Liver (tissue), 9 donors: ENCODE measurements around the gene COQ7. TPM values are rescaled to one million over a fixed set of nuclear protein-coding genes. Genes with fewer than 3 reads are reported as not detected.

Experiments used
- DNase-seq: peaks from one replicate; pipeline ENCODE4 v3.0.0-alpha.2; 2017; ENCODE audit warnings: low spot score
- H3K27ac ChIP-seq, 2 donors: one replicate each; pipeline ENCODE4 v1.7.0; 2013; ENCODE audit warnings: inconsistent platforms in 2 of 2, low read length in 2 of 2, control low read depth in 1 of 2, low read depth in 1 of 2, mild to moderate bottlenecking in 1 of 2
- H3K27me3 ChIP-seq, 4 donors: one replicate each; pipeline versions ENCODE4 v1.6.1 to v1.7.0; 2013; ENCODE audit warnings: low read length in 3 of 4, inconsistent platforms in 1 of 4, mild to moderate bottlenecking in 1 of 4, moderate library complexity in 1 of 4; ENCODE audit not compliant: control insufficient read depth in 4 of 4, insufficient read depth in 4 of 4
- H3K36me3 ChIP-seq, 4 donors: one replicate each; pipeline versions ENCODE4 v1.6.1 to v1.7.0; 2013; ENCODE audit warnings: low read length in 3 of 4, mild to moderate bottlenecking in 3 of 4, low read depth in 1 of 4, moderate library complexity in 1 of 4; ENCODE audit not compliant: control insufficient read depth in 4 of 4, insufficient read depth in 3 of 4
- H3K4me1 ChIP-seq, 4 donors: one replicate each; pipeline versions ENCODE4 v1.6.1 to v1.7.0; 2013; ENCODE audit warnings: low read length in 3 of 4, mild to moderate bottlenecking in 3 of 4, moderate library complexity in 1 of 4; ENCODE audit not compliant: control insufficient read depth in 4 of 4, insufficient read depth in 4 of 4
- H3K4me3 ChIP-seq, 3 donors: one replicate each; pipeline versions ENCODE4 v1.6.1 to v1.7.0; 2013; ENCODE audit warnings: low read length in 3 of 3, control low read depth in 1 of 3, low read depth in 1 of 3, mild to moderate bottlenecking in 1 of 3
- H3K9ac ChIP-seq, 2 donors: one replicate each; pipeline ENCODE4 v1.7.0; 2013; ENCODE audit warnings: low read length in 2 of 2, mild to moderate bottlenecking in 2 of 2, moderate library complexity in 2 of 2, control low read depth in 1 of 2, low read depth in 1 of 2
- H3K9me3 ChIP-seq, 4 donors: one replicate each; pipeline versions ENCODE4 v1.6.1 to v1.7.0; 2013; ENCODE audit warnings: low read length in 3 of 4; ENCODE audit not compliant: control insufficient read depth in 4 of 4
- ATF3 ChIP-seq: IDR thresholded peaks from 2 replicates; pipeline ENCODE4 v1.6.1; 2016; ENCODE audit warnings: antibody characterized with exemption
- CTCF ChIP-seq: fragments of 150-350 bp; IDR thresholded peaks from 2 replicates; pipeline ENCODE4 v1.5.1; 2017; ENCODE audit warnings: improper control_type of control experiment, low read depth, low read length; ENCODE audit not compliant: missing input control
- EGR1 ChIP-seq, 2 donors: IDR thresholded peaks; 2 replicates each; pipeline ENCODE4 v1.6.1; 2016 to 2018; ENCODE audit warnings: antibody characterized with exemption in 2 of 2, low read depth in 2 of 2
- FOXA1 ChIP-seq: IDR thresholded peaks from 2 replicates; pipeline ENCODE4 v1.6.1; 2016; ENCODE audit warnings: antibody characterized with exemption
- GABPA ChIP-seq, 2 donors: IDR thresholded peaks in 1 of 2; conservative IDR thresholded peaks in 1 of 2; 2 replicates each; pipeline ENCODE4 v1.6.1; 2016; ENCODE audit warnings: antibody characterized with exemption in 2 of 2, mild to moderate bottlenecking in 1 of 2, moderate library complexity in 1 of 2
- HNF4G ChIP-seq: IDR thresholded peaks from 2 replicates; pipeline ENCODE4 v1.6.1; 2016; ENCODE audit warnings: antibody characterized with exemption
- NR2F2 ChIP-seq: IDR thresholded peaks from 2 replicates; pipeline ENCODE4 v1.6.1; 2016; ENCODE audit warnings: antibody characterized with exemption
- SP1 ChIP-seq: IDR thresholded peaks from 2 replicates; pipeline ENCODE4 v1.6.1; 2018; ENCODE audit warnings: antibody characterized with exemption, mild to moderate bottlenecking
- TAF1 ChIP-seq: conservative IDR thresholded peaks from 2 replicates; pipeline ENCODE4 v1.6.1; 2016; ENCODE audit warnings: antibody characterized with exemption, mild to moderate bottlenecking
- WGBS: extraction: QIAGEN DNeasy Blood & Tissue Kit; methylation state at CpG from one replicate; pipeline ENCODE4 v1.1.7; 2013; 5-methylcytosine and 5-hydroxymethylcytosine counted together
- polyA plus RNA-seq, 2 donors: library from polyadenylated mRNA; stranded (reverse) in 1 of 2; unstranded in 1 of 2; fragments of 200-250 nt in 1 of 2; fragments of >200 nt in 1 of 2; fragmentation: Nextera tagmentation in 1 of 2; extraction: Ambion mirVana in 1 of 2; gene quantifications; one replicate each; pipeline versions ENCODE4 v1.2.1 to v1.2.3, GENCODE V29; 2013 to 2015
- total RNA-seq, 2 donors: library from RNA; depleted of rRNA; stranded (reverse); fragments of >200 nt; gene quantifications; one replicate each; pipeline ENCODE4 v1.2.3, GENCODE V29; 2014
- TF ChIP-seq, protein P1 (sequence below): IDR thresholded peaks from 2 replicates; pipeline ENCODE4 v1.6.1; 2016; ENCODE audit warnings: antibody characterized with exemption
- TF ChIP-seq, protein P2 (sequence below): IDR thresholded peaks from 2 replicates; pipeline ENCODE4 v1.6.1; 2016; ENCODE audit warnings: antibody characterized with exemption
- donor health status: healthy.
- donor health status: healthy.
- donor health status: healthy.
- donor health status: healthy.
- donor health status: healthy.

COQ7 gene
- total and polyA plus RNA-seq, 4 donors, result 5.3 to 10.8 (median 7.2) TPM

DNA sequence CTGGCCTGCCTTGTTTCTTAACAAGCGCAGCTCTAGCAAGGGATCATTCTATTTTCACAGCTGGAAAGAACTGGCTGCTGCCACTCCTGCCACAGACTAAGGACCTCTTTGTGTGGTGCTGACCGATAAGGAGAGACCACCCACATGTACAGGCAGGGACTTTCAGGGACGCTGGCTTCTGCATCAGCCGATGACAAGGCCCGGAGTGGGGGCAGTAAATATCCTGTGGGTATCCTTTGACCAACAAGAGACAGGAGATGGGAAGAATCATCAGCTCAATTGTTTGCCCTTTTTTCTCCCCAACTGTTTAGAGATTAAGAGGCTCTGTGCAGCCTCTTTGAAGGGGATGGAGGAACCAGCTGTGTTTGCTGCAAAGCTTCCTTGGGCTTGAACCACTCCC, 37.2 kb downstream of the COQ7 start:
- Histone ChIP-seq H3K9ac (no peak overlapping the region), H3K4me1 (no peaks in the 10 kb centered on the region), H3K4me3 (no peak overlapping the region), H3K9me3 (no peaks in the 10 kb centered on the region), H3K36me3 (no peaks in the 10 kb centered on the region), H3K27me3 (no peaks in the 10 kb centered on the region), H3K27ac (no peak overlapping the region)
- no peak for DNase-seq
- 92% methylated on average over 5 of the region's 5 CpGs for WGBS
- TF ChIP-seq SP1 (no peak), CTCF (no peak)

- no peak overlapping the region for H3K27ac ChIP-seq
- no peaks in the 10 kb centered on the region for H3K9me3 ChIP-seq
- no peak for DNase-seq
- 92% methylated on average over 6 of the region's 6 CpGs for WGBS
- H3K27me3 ChIP-seq, result no peaks in the 10 kb centered on the region
- TF ChIP-seq ATF3, result no peak
- no peak for TF ChIP-seq TAF1
- TF ChIP-seq GABPA (IDR thresholded peaks at IDR 0.05 in 1 of 2, conservative IDR thresholded peaks at IDR 0.05 in 1 of 2), result no peak
- TF ChIP-seq, protein P1, sequence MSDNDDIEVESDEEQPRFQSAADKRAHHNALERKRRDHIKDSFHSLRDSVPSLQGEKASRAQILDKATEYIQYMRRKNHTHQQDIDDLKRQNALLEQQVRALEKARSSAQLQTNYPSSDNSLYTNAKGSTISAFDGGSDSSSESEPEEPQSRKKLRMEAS, result no peak
- TF ChIP-seq FOXA1, result no peak
- no peak for TF ChIP-seq EGR1 (IDR thresholded peaks at IDR 0.05; ENCODE audit: low read depth in 2 of 2)
- no peak for TF ChIP-seq CTCF
- TF ChIP-seq, protein P2, sequence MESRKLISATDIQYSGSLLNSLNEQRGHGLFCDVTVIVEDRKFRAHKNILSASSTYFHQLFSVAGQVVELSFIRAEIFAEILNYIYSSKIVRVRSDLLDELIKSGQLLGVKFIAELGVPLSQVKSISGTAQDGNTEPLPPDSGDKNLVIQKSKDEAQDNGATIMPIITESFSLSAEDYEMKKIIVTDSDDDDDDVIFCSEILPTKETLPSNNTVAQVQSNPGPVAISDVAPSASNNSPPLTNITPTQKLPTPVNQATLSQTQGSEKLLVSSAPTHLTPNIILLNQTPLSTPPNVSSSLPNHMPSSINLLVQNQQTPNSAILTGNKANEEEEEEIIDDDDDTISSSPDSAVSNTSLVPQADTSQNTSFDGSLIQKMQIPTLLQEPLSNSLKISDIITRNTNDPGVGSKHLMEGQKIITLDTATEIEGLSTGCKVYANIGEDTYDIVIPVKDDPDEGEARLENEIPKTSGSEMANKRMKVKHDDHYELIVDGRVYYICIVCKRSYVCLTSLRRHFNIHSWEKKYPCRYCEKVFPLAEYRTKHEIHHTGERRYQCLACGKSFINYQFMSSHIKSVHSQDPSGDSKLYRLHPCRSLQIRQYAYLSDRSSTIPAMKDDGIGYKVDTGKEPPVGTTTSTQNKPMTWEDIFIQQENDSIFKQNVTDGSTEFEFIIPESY, result no peak
- no peak for TF ChIP-seq SP1
- no peak for TF ChIP-seq HNF4G
- no peak for TF ChIP-seq NR2F2
- H3K36me3 ChIP-seq, result no peaks in the 10 kb centered on the region
- no peak overlapping the region for H3K4me3 ChIP-seq
- H3K9ac ChIP-seq, result no peak overlapping the region
- no peaks in the 10 kb centered on the region for H3K4me1 ChIP-seq
These were observed 37.7 kb downstream of the COQ7 start for GRCh38 chr16:19105131-19105530.
